Mesothelial cell of epicardium (in vitro differentiated cells): ENCODE results near the gene CHMP1B. TPM values are rescaled to one million over a fixed set of nuclear protein-coding genes. Genes with fewer than 3 reads are reported as not detected.

ENCODE experiments used
- DNase-seq, 2 experiments: peaks; one replicate each; pipeline ENCODE4 v3.0.0; 2021; ENCODE audit warnings: low spot score in 2 of 2; ENCODE audit not compliant: unreplicated experiment in 2 of 2
- H3K27ac Mint-ChIP-seq: 2 replicates; pipeline ENCODE4 v1.8.0; 2021; ENCODE audit warnings: mixed read lengths
- H3K27me3 Mint-ChIP-seq: 2 replicates; pipeline ENCODE4 v1.8.0; 2021; ENCODE audit warnings: low read depth, mixed read lengths
- H3K36me3 Mint-ChIP-seq: 2 replicates; pipeline ENCODE4 v1.8.0; 2021; ENCODE audit warnings: mixed read lengths
- H3K4me1 Mint-ChIP-seq: 2 replicates; pipeline ENCODE4 v1.8.0; 2021; ENCODE audit warnings: mixed read lengths
- H3K4me3 Mint-ChIP-seq: 2 replicates; pipeline ENCODE4 v1.8.0; 2021; ENCODE audit warnings: mild to moderate bottlenecking, moderate library complexity, mixed read lengths
- H3K9me3 Mint-ChIP-seq: 2 replicates; pipeline ENCODE4 v1.8.0; 2021; ENCODE audit warnings: mixed read lengths
- CTCF ChIP-seq: fragments of 200-600 bp; sonication (generic); IDR thresholded peaks from one replicate; pipeline ENCODE4 v1.5.0; 2021; ENCODE audit warnings: antibody characterized with exemption; ENCODE audit not compliant: unreplicated experiment
- total RNA-seq: library from RNA; stranded (reverse); gene quantifications from 3 replicates; pipeline ENCODE4 v1.2.1, GENCODE V29; 2021

Gene CHMP1B
- total RNA-seq, result 42.1 to 45.9 TPM (median 43.7 TPM) in 3 replicates

- H3K36me3 Mint-ChIP-seq, result no peaks in the 10 kb centered on the region
- no peak for TF ChIP-seq CTCF
- no peaks in the 10 kb centered on the region for H3K9me3 Mint-ChIP-seq
- no peaks in the 10 kb centered on the region for H3K27me3 Mint-ChIP-seq
- H3K4me3 Mint-ChIP-seq, result peak within 1 kb of the TSS; percentile 100
- H3K27ac Mint-ChIP-seq, result peak within 1 kb of the TSS; percentile 100
- peak; percentile 93 to 98 for DNase-seq
- peaks cover 27% of the 10 kb centered on the region for H3K4me1 Mint-ChIP-seq
Measured at GRCh38 chr18:11851146-11851805, at the start of gene CHMP1B. TSS of gene CHMP1B (plus strand) at chr18:11851413. CDS start at chr18:11851512, 99 bp downstream.

GRCh38 chr18:11801573-11801972 lies 49.6 kb upstream of the CHMP1B start:
- no peaks in the 10 kb centered on the region for H3K27me3 Mint-ChIP-seq
- no peak for DNase-seq
- peaks cover 32% of the 10 kb centered on the region for H3K4me1 Mint-ChIP-seq
- no peaks in the 10 kb centered on the region for H3K9me3 Mint-ChIP-seq
- H3K4me3 Mint-ChIP-seq, result no peak overlapping the region
- no peak overlapping the region for H3K27ac Mint-ChIP-seq
- no peaks in the 10 kb centered on the region for H3K36me3 Mint-ChIP-seq
- no peak for TF ChIP-seq CTCF

- no peaks in the 10 kb centered on the region for H3K9me3 Mint-ChIP-seq
Measured at GRCh38 chr18:11802158-11802557, 49.1 kb upstream of the CHMP1B start.

GRCh38 chr18:11802586-11802985 lies 48.6 kb upstream of the CHMP1B start:
- no peaks in the 10 kb centered on the region for H3K36me3 Mint-ChIP-seq
- H3K4me3 Mint-ChIP-seq, result no peak overlapping the region
- peaks cover 31% of the 10 kb centered on the region for H3K4me1 Mint-ChIP-seq
- DNase-seq, result no peak
- no peak overlapping the region for H3K27ac Mint-ChIP-seq
- TF ChIP-seq CTCF, result no peak
- H3K9me3 Mint-ChIP-seq, result no peaks in the 10 kb centered on the region
- H3K27me3 Mint-ChIP-seq, result no peaks in the 10 kb centered on the region

More at GRCh38 chr18:11802158-11802557, 49.1 kb upstream of the CHMP1B start:
- TF ChIP-seq CTCF, result no peak
- DNase-seq, result no peak
- H3K36me3 Mint-ChIP-seq, result no peaks in the 10 kb centered on the region
- H3K27me3 Mint-ChIP-seq, result no peaks in the 10 kb centered on the region
- H3K4me3 Mint-ChIP-seq, result no peak overlapping the region
- peaks cover 32% of the 10 kb centered on the region for H3K4me1 Mint-ChIP-seq
- no peak overlapping the region for H3K27ac Mint-ChIP-seq

- Mint-ChIP-seq H3K27me3 (no peaks in the 10 kb centered on the region), H3K27ac (peak overlapping the region; percentile 35), H3K36me3 (no peaks in the 10 kb centered on the region), H3K9me3 (no peaks in the 10 kb centered on the region), H3K4me1 (peaks cover 5% of the 10 kb centered on the region), H3K4me3 (no peak overlapping the region)
- TF ChIP-seq CTCF, result no peak
- DNase-seq, result no peak
Measured at GRCh38 chr18:11807233-11807632, 44.0 kb upstream of the CHMP1B start.
